Measurements from ENCODE around the gene SWAP70. TPM values are rescaled to one million over a fixed set of nuclear protein-coding genes. Genes with fewer than 3 reads are reported as not detected.

The SWAP70 gene
- total and polyA plus RNA-seq, 2 of the 8 experiments (the other 6 are each of a cell fraction or from before 2014, with no cell fraction given) = 14.8 to 37.5 TPM

DNA sequence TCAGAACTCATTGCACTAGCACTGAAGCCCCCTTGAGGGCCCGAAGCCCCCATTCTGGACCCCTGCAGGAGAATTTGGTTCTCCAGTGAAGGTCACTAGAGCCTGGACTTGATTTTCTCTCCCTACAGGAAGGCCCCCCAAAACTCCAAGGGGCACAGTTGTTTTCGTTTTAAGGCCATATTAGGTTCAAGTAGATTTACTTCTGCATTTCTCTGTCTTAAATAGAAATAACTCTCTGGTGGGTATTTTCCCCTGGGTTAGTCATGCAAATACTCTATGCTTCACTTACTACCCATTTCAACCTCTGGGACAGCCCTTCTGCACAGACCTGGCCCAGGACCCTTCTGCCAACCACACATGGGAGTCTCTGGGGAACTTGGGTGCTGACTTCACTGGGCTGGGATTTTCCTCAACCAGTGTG, 48.8 kb upstream of the SWAP70 start:
- no peak for DNase-seq (ENCODE audit: low read depth in 1 of 2, low spot score in 2 of 2)
- FAIRE-seq = no peak
- Histone ChIP-seq H3K79me2 (ENCODE audit: control insufficient read depth in 1 of 2, insufficient read depth in 2 of 2, low read length in 2 of 2) (no peaks in the 10 kb centered on the region), H3K9me3 (ENCODE audit: insufficient read depth in 2 of 2, low read depth in 1 of 2, low read length in 1 of 2) (no peaks in the 10 kb centered on the region), H3K14ac (ENCODE audit: insufficient read length) (no peak overlapping the region), H3K4me1 (replicated peaks in 1 of 4; ENCODE audit: control insufficient read depth in 3 of 4, insufficient read depth in 4 of 4, low read length in 3 of 4) (peaks cover 0 to 7% (median 2%) of the 10 kb centered on the region in 4 experiments; a peak in 4 of 7 replicates), H3K27me3 (replicated peaks in 1 of 4; ENCODE audit: control insufficient read depth in 3 of 4, extremely low read depth in 1 of 4, insufficient read depth in 3 of 4, low read length in 3 of 4) (peaks cover 0 to 2% (median 0%) of the 10 kb centered on the region in 4 experiments; a peak in 3 of 7 replicates), H3K23me2 (ENCODE audit: low read depth, low read length) (peaks cover 7% of the 10 kb centered on the region; the same call in 1 of the 2 replicates), H3K56ac (replicated peaks; ENCODE audit: insufficient read length, low read depth, low read length) (no peak overlapping the region), H4K20me1 (replicated peaks in 1 of 2; ENCODE audit: control insufficient read depth in 1 of 2, insufficient read depth in 2 of 2, low read length in 2 of 2) (no peaks in the 10 kb centered on the region), H3K79me1 (ENCODE audit: low read depth, low read length) (no peaks in the 10 kb centered on the region), H4K8ac (ENCODE audit: extremely low read depth, insufficient read depth, low read length) (no peak overlapping the region), H2AK5ac (ENCODE audit: low read depth, low read length) (no peak overlapping the region), H2BK120ac (replicated peaks; ENCODE audit: low read depth, low read length) (no peak overlapping the region), H3K27ac (ENCODE audit: low read depth, low read length) (no peak overlapping the region), H2BK20ac (ENCODE audit: low read length) (no peak overlapping the region), H2BK12ac (ENCODE audit: low read depth, low read length) (peak overlapping the region; percentile 71; the same call in 1 of the 2 replicates), H3K9ac (replicated peaks in 1 of 4; ENCODE audit: extremely low read depth in 1 of 4, low read depth in 3 of 4, low read length in 3 of 4) (no peak overlapping the region), H2BK15ac (ENCODE audit: low read length) (peak overlapping the region; percentile 40; the same call in 1 of the 2 replicates), H2BK5ac (ENCODE audit: low read depth, low read length) (no peak overlapping the region), H4K5ac (ENCODE audit: insufficient read length, low read depth, low read length) (no peak overlapping the region), H3K36me3 (ENCODE audit: control insufficient read depth in 2 of 4, insufficient read depth in 4 of 4, low read length in 3 of 4) (no peaks in the 10 kb centered on the region), H3K4me2 (ENCODE audit: insufficient read depth in 1 of 2, low read depth in 2 of 2, low read length in 2 of 2) (peak overlapping the region; percentile 62 to 84; a peak in 3 of 4 replicates), H3K18ac (ENCODE audit: extremely low read depth, low read length) (no peak overlapping the region), H2AFZ (ENCODE audit: low read length) (no peak overlapping the region), H3K4ac (replicated peaks; ENCODE audit: insufficient read length, low read depth, low read length) (no peak overlapping the region), H4K91ac (replicated peaks; ENCODE audit: insufficient read length, low read length) (no peak overlapping the region), H3K4me3 (ENCODE audit: extremely low read depth in 1 of 4, insufficient read depth in 2 of 4, low read depth in 3 of 4, low read length in 4 of 4) (peak overlapping the region in 1 of 4 experiments; percentile 55; a peak in 1 of 8 replicates), H3K23ac (ENCODE audit: insufficient read length) (no peak overlapping the region)
- ChIA-PET POLR2A (ENCODE audit: partially characterized antibody) (interaction anchor here (0.7 kb wide), 1 partner anchor 1016 kb away, joined by 3 read pairs; no protein-coding TSS in a partner anchor), CTCF (ENCODE audit: partially characterized antibody) (no interaction called here)
- WGBS, 2 experiments (ENCODE audit: extremely low coverage in 1 of 2, insufficient coverage in 1 of 2, insufficient read length in 1 of 2, insufficient replicate concordance in 2 of 2, low coverage in 1 of 2, low lambda C conversion rate in 2 of 2, missing lambda C conversion rate in 1 of 2) = 82% methylated on average over 2 of the region's 2 CpGs; no CpG with 5 or more reads in 1 of the 2 experiments
- TF ChIP-seq SIX5 (IDR thresholded peaks at IDR 0.05; ENCODE audit: low read depth, low read length) (no peak), SIN3A (conservative IDR thresholded peaks at IDR 0.05 in 1 of 2, IDR thresholded peaks at IDR 0.05 in 1 of 2; ENCODE audit: low read depth in 1 of 2, low read length in 2 of 2) (no peak), HDAC6 (IDR thresholded peaks at IDR 0.05; ENCODE audit: low read depth, low read length) (no peak), ZNF274 (IDR thresholded peaks at IDR 0.05; ENCODE audit: borderline replicate concordance, extremely low read depth, low read length) (no peak), JUN (IDR thresholded peaks at IDR 0.05; ENCODE audit: low read depth, low read length) (no peak), MAFK (IDR thresholded peaks at IDR 0.05; ENCODE audit: low read depth, low read length) (no peak), EP300 (IDR thresholded peaks at IDR 0.05; ENCODE audit: borderline replicate concordance in 1 of 2, low read depth in 2 of 2, low read length in 2 of 2) (no peak), HDAC2 (IDR thresholded peaks at IDR 0.05; ENCODE audit: borderline replicate concordance in 1 of 2, low read depth in 2 of 2, low read length in 2 of 2) (no peak), POLR2A (IDR thresholded peaks at IDR 0.05; ENCODE audit: control extremely low read depth in 1 of 2, low read depth in 2 of 2, low read length in 2 of 2) (no peak), RBBP5 (IDR thresholded peaks at IDR 0.05; ENCODE audit: borderline replicate concordance, low read depth, low read length) (no peak), FOSL1 (IDR thresholded peaks at IDR 0.05; ENCODE audit: insufficient read depth, low read depth, low read length) (no peak), GABPA (IDR thresholded peaks at IDR 0.05; ENCODE audit: borderline replicate concordance, insufficient read depth, low read length) (no peak), TAF1 (IDR thresholded peaks at IDR 0.05; ENCODE audit: low read depth, low read length) (no peak), ASH2L (IDR thresholded peaks at IDR 0.05; ENCODE audit: low read length) (no peak)
